IMR-90 (cell line): ENCODE measurements around the gene ADGRG7. TPM values are rescaled to one million over a fixed set of nuclear protein-coding genes. Genes with fewer than 3 reads are reported as not detected.

ENCODE experiments used
- ATAC-seq: fragments of 200-7000 bp; cut with Tn5 transposase; 2 replicates; pipeline ENCODE4 v1.9.1; 2020; ENCODE audit warnings: low read depth, mild to moderate bottlenecking, moderate library complexity
- BruUV-seq: library from RNA; stranded (reverse); fragments of 400-500 nt; replicated peaks from 2 replicates; lab custom pipeline; 2021; lab: Mats Ljungman, UMichigan
- CTCF ChIA-PET: fragments of 300-600 bp; formaldehyde crosslinking; extraction: SDS; loops from one replicate; lab custom pipeline; 2021; ENCODE audit warnings: antibody characterized with exemption; lab: Yijun Ruan, JAX
- POLR2A ChIA-PET: fragments of 300-600 bp; sonication (Branson Sonifier 250); formaldehyde crosslinking; loops from one replicate; lab custom pipeline; 2022; ENCODE audit warnings: antibody characterized with exemption; ENCODE audit not compliant: unreplicated experiment; lab: Charles Lee
- DNase-seq: peaks from one replicate; pipeline ENCODE4 v3.0.0; 2013
- H2AFZ ChIP-seq: replicated peaks from 2 replicates; pipeline ENCODE3; 2013; ENCODE audit warnings: low read length, mild to moderate bottlenecking; ENCODE audit not compliant: poor library complexity
- H2AK5ac ChIP-seq: 2 replicates; pipeline ENCODE4 v1.6.1; 2013; ENCODE audit warnings: low read depth, low read length, inconsistent platforms
- H2AK9ac ChIP-seq: replicated peaks from 2 replicates; pipeline ENCODE3; 2013; ENCODE audit warnings: mild to moderate bottlenecking, low read depth, low read length, moderate library complexity; ENCODE audit not compliant: poor library complexity
- H2BK120ac ChIP-seq: 2 replicates; pipeline ENCODE4 v1.6.1; 2013; ENCODE audit warnings: low read depth, low read length, inconsistent platforms
- H2BK15ac ChIP-seq: 3 replicates; pipeline ENCODE4 v1.6.1; 2013; ENCODE audit warnings: low read depth, low read length, inconsistent platforms
- H2BK20ac ChIP-seq: 2 replicates; pipeline ENCODE4 v1.6.1; 2013; ENCODE audit warnings: low read depth, mild to moderate bottlenecking, inconsistent platforms, low read length, moderate library complexity
- H2BK5ac ChIP-seq: 2 replicates; pipeline ENCODE4 v1.6.1; 2013; ENCODE audit warnings: mild to moderate bottlenecking, low read depth, low read length, inconsistent platforms; ENCODE audit not compliant: poor library complexity, severe bottlenecking
- H3K14ac ChIP-seq: replicated peaks from 2 replicates; pipeline ENCODE4 v1.6.1; 2013; ENCODE audit warnings: low read depth, low read length, inconsistent platforms
- H3K18ac ChIP-seq: 2 replicates; pipeline ENCODE4 v1.6.1; 2013; ENCODE audit warnings: low read depth, low read length, control low read depth
- H3K23ac ChIP-seq: 2 replicates; pipeline ENCODE4 v1.6.1; 2013; ENCODE audit warnings: low read depth, low read length, inconsistent platforms
- H3K27ac ChIP-seq: 2 replicates; pipeline ENCODE4 v1.5.1; 2013; ENCODE audit warnings: mild to moderate bottlenecking, control low read depth, low read length; ENCODE audit not compliant: insufficient read depth
- H3K27me3 ChIP-seq: 2 replicates; pipeline ENCODE4 v1.6.1; 2013; ENCODE audit warnings: low read length; ENCODE audit not compliant: control insufficient read depth, insufficient read depth
- H3K36me3 ChIP-seq: 2 replicates; pipeline ENCODE4 v1.6.1; 2013; ENCODE audit warnings: low read length, mixed read lengths; ENCODE audit not compliant: control insufficient read depth, insufficient read depth
- H3K4ac ChIP-seq: 2 replicates; pipeline ENCODE4 v1.6.1; 2013; ENCODE audit warnings: low read depth, low read length, inconsistent platforms
- H3K4me1 ChIP-seq: 2 replicates; pipeline ENCODE4 v1.6.1; 2013; ENCODE audit warnings: low read length, mixed read lengths; ENCODE audit not compliant: control insufficient read depth, insufficient read depth
- H3K4me2 ChIP-seq: 2 replicates; pipeline ENCODE4 v1.6.1; 2013; ENCODE audit warnings: low read depth, mild to moderate bottlenecking, control low read depth, low read length, moderate library complexity
- H3K4me3 ChIP-seq: 2 replicates; pipeline ENCODE4 v1.5.1; 2013; ENCODE audit warnings: low read depth, mild to moderate bottlenecking, control low read depth, low read length, moderate library complexity; ENCODE audit not compliant: insufficient read depth
- H3K56ac ChIP-seq: 2 replicates; pipeline ENCODE4 v1.6.1; 2013; ENCODE audit warnings: low read length, inconsistent platforms; ENCODE audit not compliant: insufficient read depth; ENCODE audit errors: extremely low read depth
- H3K79me1 ChIP-seq, 2 experiments: 2 replicates each; pipeline ENCODE4 v1.6.1; 2013; ENCODE audit warnings: low read length in 2 of 2, inconsistent platforms in 1 of 2, low read depth in 1 of 2
- H3K9ac ChIP-seq: 2 replicates; pipeline ENCODE4 v1.6.1; 2013; ENCODE audit warnings: low read depth, low read length, control low read depth
- H3K9me1 ChIP-seq: 2 replicates; pipeline ENCODE4 v1.6.1; 2013; ENCODE audit warnings: low read length, inconsistent platforms; ENCODE audit not compliant: insufficient read depth
- H3K9me3 ChIP-seq: 2 replicates; pipeline ENCODE4 v1.6.1; 2013; ENCODE audit warnings: low read length; ENCODE audit not compliant: control insufficient read depth, insufficient read depth
- H4K20me1 ChIP-seq: 2 replicates; pipeline ENCODE4 v1.6.1; 2013; ENCODE audit warnings: low read length, inconsistent platforms; ENCODE audit not compliant: insufficient read depth
- H4K5ac ChIP-seq: 2 replicates; pipeline ENCODE4 v1.6.1; 2013; ENCODE audit warnings: mild to moderate bottlenecking, low read depth, low read length, control low read depth
- H4K8ac ChIP-seq, 2 experiments: 2 replicates each; pipeline ENCODE4 v1.6.1; 2013; ENCODE audit warnings: low read depth in 2 of 2, low read length in 2 of 2, control low read depth in 1 of 2, inconsistent platforms in 1 of 2
- H4K91ac ChIP-seq: 2 replicates; pipeline ENCODE4 v1.6.1; 2013; ENCODE audit warnings: low read depth, low read length, inconsistent platforms; ENCODE audit not compliant: insufficient read depth
- BHLHE40 ChIP-seq: fragments of 150-350 bp; IDR thresholded peaks from 2 replicates; pipeline ENCODE4 v1.6.1; 2016; ENCODE audit warnings: mild to moderate bottlenecking, low read depth, low read length
- CEBPB ChIP-seq: IDR thresholded peaks from 2 replicates; pipeline ENCODE4 v1.6.1; 2012; ENCODE audit warnings: low read depth, low read length, improper control_type of control experiment
- CHD1 ChIP-seq: IDR thresholded peaks from 2 replicates; pipeline ENCODE4 v1.6.1; 2012; ENCODE audit warnings: low read depth, low read length, improper control_type of control experiment
- CTCF ChIP-seq: conservative IDR thresholded peaks from 2 replicates; pipeline ENCODE4 v1.5.1; 2012; ENCODE audit warnings: mild to moderate bottlenecking, low read depth, low read length, improper control_type of control experiment
- ELK1 ChIP-seq: fragments of 150-350 bp; IDR thresholded peaks from 2 replicates; pipeline ENCODE4 v1.6.1; 2016; ENCODE audit warnings: low read depth, mild to moderate bottlenecking, low read length, moderate library complexity, borderline replicate concordance
- FOS ChIP-seq: fragments of 150-350 bp; IDR thresholded peaks from 2 replicates; pipeline ENCODE4 v1.6.1; 2016; ENCODE audit warnings: low read depth, low read length
- MXI1 ChIP-seq: IDR thresholded peaks from 2 replicates; pipeline ENCODE4 v1.6.1; 2012; ENCODE audit warnings: low read depth, mild to moderate bottlenecking, low read length, moderate library complexity, borderline replicate concordance
- NFE2L2 ChIP-seq: fragments of 150-350 bp; IDR thresholded peaks from 2 replicates; pipeline ENCODE4 v1.6.1; 2016; ENCODE audit warnings: low read depth, mild to moderate bottlenecking, low read length
- POLR2A ChIP-seq: IDR thresholded peaks from 2 replicates; pipeline ENCODE4 v1.6.1; 2012; ENCODE audit warnings: mild to moderate bottlenecking, low read depth, low read length
- RAD21 ChIP-seq: IDR thresholded peaks from 2 replicates; pipeline ENCODE4 v1.6.1; 2012; ENCODE audit warnings: low read length, improper control_type of control experiment
- RFX5 ChIP-seq: IDR thresholded peaks from 2 replicates; pipeline ENCODE4 v1.8.0; 2012; ENCODE audit warnings: low read depth, mild to moderate bottlenecking, low read length, moderate library complexity
- SMC3 ChIP-seq: fragments of 150-350 bp; IDR thresholded peaks from 2 replicates; pipeline ENCODE4 v1.6.1; 2016; ENCODE audit warnings: low read depth, mild to moderate bottlenecking, antibody characterized with exemption, low read length, moderate library complexity
- WGBS, 2 experiments: methylation state at CpG; one replicate each; pipeline versions ENCODE4 v1.1.5 to v1.1.7; 2013; ENCODE audit warnings: missing lambda C conversion rate in 2 of 2; ENCODE audit not compliant: insufficient read length in 1 of 2; ENCODE audit errors: extremely low coverage in 2 of 2; 5-methylcytosine and 5-hydroxymethylcytosine counted together
- dilution Hi-C: fragments of 300-500 bp; cut with HindIII; formaldehyde crosslinking; loops from one replicate; pipeline ENCODE4 v1.14.3; 2018; ENCODE audit warnings: low sequenced_read_pairs; ENCODE audit not compliant: unreplicated experiment
- in situ Hi-C: fragments of 300-500 bp; cut with MboI; formaldehyde crosslinking; loops from 3 replicates; pipeline ENCODE4 v1.14.3; 2019; ENCODE audit warnings: low sequenced_read_pairs, inconsistent platforms, mixed read lengths
- intact Hi-C: fragments of 100-400 bp; cut with micrococcal nuclease; formaldehyde crosslinking; loops from 2 replicates; pipeline ENCODE4 v1.10.0; 2022
- polyA plus RNA-seq, 3 experiments: library from polyadenylated mRNA; depleted of rRNA; stranded (reverse); fragments of >200 nt; gene quantifications; 2 replicates each; pipeline ENCODE4 v1.2.3, GENCODE V29; 2012; ENCODE audit warnings: low replicate concordance in 1 of 3
- total RNA-seq: library from RNA; depleted of rRNA; stranded (reverse); fragments of >200 nt; gene quantifications from 2 replicates; pipeline ENCODE4 v1.2.3, GENCODE V29; 2012

Gene ADGRG7
- total and polyA plus RNA-seq, 2 of the 4 experiments (the other 2 are of a cell fraction): not detected

GRCh38 chr3:100656945-100657344 lies 47.5 kb downstream of the ADGRG7 start:
- DNase-seq: no peak
- in situ Hi-C loops: no loop called here
- no peak overlapping the region for H3K23ac ChIP-seq
- H3K9me3 ChIP-seq: no peaks in the 10 kb centered on the region
- no peak overlapping the region for H2BK5ac ChIP-seq
- BruUV-seq: no TSS peak
- H3K18ac ChIP-seq: no peak overlapping the region
- H3K36me3 ChIP-seq: no peaks in the 10 kb centered on the region
- H3K79me1 ChIP-seq: no peaks in the 10 kb centered on the region
- TF ChIP-seq RFX5 (no peak), RAD21 (no peak), MXI1 (no peak), ELK1 (no peak), SMC3 (no peak), BHLHE40 (no peak), NFE2L2 (no peak), CHD1 (no peak), CEBPB (no peak), POLR2A (no peak), CTCF (no peak), FOS (no peak)
- H3K27me3 ChIP-seq: peaks cover 3% of the 10 kb centered on the region
- no CpG with 5 or more reads among the region's 2 CpGs for WGBS, 2 experiments
- H3K14ac ChIP-seq: no peak overlapping the region
- no peaks in the 10 kb centered on the region for H3K4me1 ChIP-seq
- H2BK120ac ChIP-seq: no peak overlapping the region
- H3K4me3 ChIP-seq: no peak overlapping the region
- H3K27ac ChIP-seq: no peak overlapping the region
- no peak overlapping the region for H4K5ac ChIP-seq
- dilution Hi-C loops: no loop called here
- H2AK9ac ChIP-seq: no peak overlapping the region
- no peak overlapping the region for H4K8ac ChIP-seq
- no peaks in the 10 kb centered on the region for H4K20me1 ChIP-seq
- no peaks in the 10 kb centered on the region for H3K9me1 ChIP-seq
- no peak for ATAC-seq
- no peak overlapping the region for H3K4me2 ChIP-seq
- H4K91ac ChIP-seq: no peak overlapping the region
- H2AFZ ChIP-seq: no peak overlapping the region
- no peak overlapping the region for H3K56ac ChIP-seq
- no peak overlapping the region for H3K9ac ChIP-seq
- intact Hi-C loops: no loop called here
- no peak overlapping the region for H2BK15ac ChIP-seq
- no peak overlapping the region for H2BK20ac ChIP-seq
- ChIA-PET CTCF (interaction anchor here (1.1 kb wide), 1 partner anchor 627 kb away, joined by 3 read pairs; no protein-coding TSS in a partner anchor), POLR2A (no interaction called here)
- H3K4ac ChIP-seq: no peak overlapping the region
- H2AK5ac ChIP-seq: no peak overlapping the region
